ENCODE results near the gene MOB4. TPM values are rescaled to one million over a fixed set of nuclear protein-coding genes. Genes with fewer than 3 reads are reported as not detected.
A peak's percentile ranks its signal among the peaks of the same experiment; 100 is the strongest.

Gene MOB4
- total RNA-seq, 1 donor from 2014 or later = 23.7 TPM

GRCh38 chr2:197502201-197502600 lies 13.7 kb upstream of the MOB4 start:
- Mint-ChIP-seq H3K9me3 (ENCODE audit: unreplicated experiment) (no peaks in the 10 kb centered on the region), H3K27me3 (ENCODE audit: unreplicated experiment) (no peaks in the 10 kb centered on the region), H3K4me1 (ENCODE audit: unreplicated experiment) (peaks cover 36% of the 10 kb centered on the region), H3K36me3 (ENCODE audit: unreplicated experiment) (peaks cover 30% of the 10 kb centered on the region), H3K4me3 (ENCODE audit: unreplicated experiment) (peak overlapping the region; percentile 46), H3K27ac (ENCODE audit: unreplicated experiment) (peak overlapping the region; percentile 53)
- no peak for DNase-seq (ENCODE audit: extremely low spot score, unreplicated experiment)
- TF ChIP-seq CTCF (IDR thresholded peaks at IDR 0.05) = no peak

- Mint-ChIP-seq H3K4me1 (ENCODE audit: unreplicated experiment) (peaks cover 31% of the 10 kb centered on the region), H3K27ac (ENCODE audit: unreplicated experiment) (peak overlapping the region; percentile 53), H3K27me3 (ENCODE audit: unreplicated experiment) (no peaks in the 10 kb centered on the region), H3K4me3 (ENCODE audit: unreplicated experiment) (no peak overlapping the region), H3K9me3 (ENCODE audit: unreplicated experiment) (no peaks in the 10 kb centered on the region), H3K36me3 (ENCODE audit: unreplicated experiment) (peaks cover 26% of the 10 kb centered on the region)
- no peak for DNase-seq (ENCODE audit: extremely low spot score, unreplicated experiment)
- no peak for TF ChIP-seq CTCF (IDR thresholded peaks at IDR 0.05)
Measured at GRCh38 chr2:197502685-197503084, 13.2 kb upstream of the MOB4 start.

- Mint-ChIP-seq H3K9me3 (ENCODE audit: unreplicated experiment) (no peaks in the 10 kb centered on the region), H3K4me3 (ENCODE audit: unreplicated experiment) (no peak overlapping the region), H3K27ac (ENCODE audit: unreplicated experiment) (no peak overlapping the region)
Measured at GRCh38 chr2:197504000-197504399, 11.9 kb upstream of the MOB4 start.

GRCh38 chr2:197504512-197504911 lies 11.4 kb upstream of the MOB4 start:
- Mint-ChIP-seq H3K4me1 (ENCODE audit: unreplicated experiment) (peaks cover 20% of the 10 kb centered on the region), H3K9me3 (ENCODE audit: unreplicated experiment) (no peaks in the 10 kb centered on the region), H3K27ac (ENCODE audit: unreplicated experiment) (no peak overlapping the region), H3K36me3 (ENCODE audit: unreplicated experiment) (peaks cover 23% of the 10 kb centered on the region), H3K4me3 (ENCODE audit: unreplicated experiment) (no peak overlapping the region), H3K27me3 (ENCODE audit: unreplicated experiment) (no peaks in the 10 kb centered on the region)
- DNase-seq (ENCODE audit: extremely low spot score, unreplicated experiment) = no peak
- TF ChIP-seq CTCF (IDR thresholded peaks at IDR 0.05) = no peak

More at GRCh38 chr2:197504000-197504399, 11.9 kb upstream of the MOB4 start:
- TF ChIP-seq CTCF (IDR thresholded peaks at IDR 0.05) = no peak
- peaks cover 20% of the 10 kb centered on the region for H3K4me1 Mint-ChIP-seq (ENCODE audit: unreplicated experiment)
- no peaks in the 10 kb centered on the region for H3K27me3 Mint-ChIP-seq (ENCODE audit: unreplicated experiment)
- peaks cover 23% of the 10 kb centered on the region for H3K36me3 Mint-ChIP-seq (ENCODE audit: unreplicated experiment)
- no peak for DNase-seq (ENCODE audit: extremely low spot score, unreplicated experiment)

GRCh38 chr2:197506658-197507057 lies 9.2 kb upstream of the MOB4 start:
- no peaks in the 10 kb centered on the region for H3K9me3 Mint-ChIP-seq (ENCODE audit: unreplicated experiment)
- no peak overlapping the region for H3K4me3 Mint-ChIP-seq (ENCODE audit: unreplicated experiment)
- no peak overlapping the region for H3K27ac Mint-ChIP-seq (ENCODE audit: unreplicated experiment)
- H3K4me1 Mint-ChIP-seq (ENCODE audit: unreplicated experiment) = peaks cover 12% of the 10 kb centered on the region
- TF ChIP-seq CTCF (IDR thresholded peaks at IDR 0.05) = no peak
- H3K36me3 Mint-ChIP-seq (ENCODE audit: unreplicated experiment) = peaks cover 23% of the 10 kb centered on the region
- H3K27me3 Mint-ChIP-seq (ENCODE audit: unreplicated experiment) = no peaks in the 10 kb centered on the region
- DNase-seq (ENCODE audit: extremely low spot score, unreplicated experiment) = no peak
